Neural crest cell (in vitro differentiated cells): Measurements from ENCODE around the gene FANCC. TPM values are rescaled to one million over a fixed set of nuclear protein-coding genes. Genes with fewer than 3 reads are reported as not detected.
A peak's percentile ranks its signal among the peaks of the same experiment; 100 is the strongest.

Experiments
- DNase-seq: peaks from one replicate; pipeline ENCODE4 v3.0.0; 2021; ENCODE audit warnings: low read depth, mixed read lengths, low spot score
- H3K27ac Mint-ChIP-seq: one replicate; pipeline ENCODE4 v1.8.0; 2021; ENCODE audit warnings: mild to moderate bottlenecking, mixed read lengths; ENCODE audit not compliant: unreplicated experiment
- H3K27me3 Mint-ChIP-seq: 2 replicates; pipeline ENCODE4 v1.8.0; 2021; ENCODE audit warnings: low read depth, mild to moderate bottlenecking, mixed read lengths
- H3K36me3 Mint-ChIP-seq: 2 replicates; pipeline ENCODE4 v1.8.0; 2021; ENCODE audit warnings: low read depth, mild to moderate bottlenecking, mixed read lengths
- H3K4me1 Mint-ChIP-seq: 2 replicates; pipeline ENCODE4 v1.8.0; 2021; ENCODE audit warnings: mixed read lengths
- H3K4me3 Mint-ChIP-seq: one replicate; pipeline ENCODE4 v1.8.0; 2021; ENCODE audit warnings: mild to moderate bottlenecking, mixed read lengths
- H3K9me3 Mint-ChIP-seq: 2 replicates; pipeline ENCODE4 v1.8.0; 2021; ENCODE audit warnings: mixed read lengths
- CTCF ChIP-seq: fragments of 200-600 bp; sonication (generic); conservative IDR thresholded peaks from 2 replicates; pipeline ENCODE4 v1.5.0; 2021; ENCODE audit warnings: antibody characterized with exemption, mild to moderate bottlenecking
- total RNA-seq: library from RNA; stranded (reverse); gene quantifications from 2 replicates; pipeline ENCODE4 v1.2.1, GENCODE V29; 2021

Gene FANCC
- total RNA-seq, 1 donor from 2014 or later = 24.6 TPM

GRCh38 chr9:95316274-95316673 is 1.2 kb downstream of the FANCC start:
- TF ChIP-seq CTCF = no peak
- Mint-ChIP-seq H3K9me3 (no peaks in the 10 kb centered on the region), H3K4me3 (peak overlapping the region; percentile 93), H3K27ac (peak overlapping the region; percentile 95), H3K4me1 (peaks cover 53% of the 10 kb centered on the region), H3K36me3 (no peaks in the 10 kb centered on the region), H3K27me3 (no peaks in the 10 kb centered on the region)
- no peak for DNase-seq

GRCh38 chr9:95315108-95315746 is 2.3 kb downstream of the FANCC start:
- H3K27me3 Mint-ChIP-seq = no peaks in the 10 kb centered on the region
- peak overlapping the region; percentile 93 for H3K4me3 Mint-ChIP-seq
- H3K36me3 Mint-ChIP-seq = no peaks in the 10 kb centered on the region
- TF ChIP-seq CTCF = no peak
- DNase-seq = no peak
- no peaks in the 10 kb centered on the region for H3K9me3 Mint-ChIP-seq
- peaks cover 48% of the 10 kb centered on the region for H3K4me1 Mint-ChIP-seq
- peak overlapping the region; percentile 74 for H3K27ac Mint-ChIP-seq

GRCh38 chr9:95313010-95313498 is 4.5 kb downstream of the FANCC start:
- peak; percentile 28 for DNase-seq
- no peaks in the 10 kb centered on the region for H3K36me3 Mint-ChIP-seq
- no peak for TF ChIP-seq CTCF
- H3K4me1 Mint-ChIP-seq = peaks cover 46% of the 10 kb centered on the region
- H3K27me3 Mint-ChIP-seq = no peaks in the 10 kb centered on the region
- no peaks in the 10 kb centered on the region for H3K9me3 Mint-ChIP-seq
- H3K27ac Mint-ChIP-seq = no peak overlapping the region
- H3K4me3 Mint-ChIP-seq = peak overlapping the region; percentile 87

GRCh38 chr9:95311961-95312360 is 5.5 kb downstream of the FANCC start:
- Mint-ChIP-seq H3K4me3 (no peak overlapping the region), H3K27me3 (no peaks in the 10 kb centered on the region), H3K9me3 (no peaks in the 10 kb centered on the region), H3K36me3 (no peaks in the 10 kb centered on the region), H3K27ac (no peak overlapping the region), H3K4me1 (peaks cover 41% of the 10 kb centered on the region)
- no peak for TF ChIP-seq CTCF
- DNase-seq = no peak

GRCh38 chr9:95307538-95307937 is 10.0 kb downstream of the FANCC start:
- Mint-ChIP-seq H3K27me3 (no peaks in the 10 kb centered on the region), H3K27ac (no peak overlapping the region), H3K4me1 (peaks cover 19% of the 10 kb centered on the region), H3K4me3 (no peak overlapping the region), H3K36me3 (no peaks in the 10 kb centered on the region), H3K9me3 (peaks cover 2% of the 10 kb centered on the region)
- DNase-seq = no peak
- no peak for TF ChIP-seq CTCF
